T-helper 2 cell treated with Interferon-gamma antibody and Interleukin-4, amounts not matched to agents 5 μg/mL and 100 μg/mL, for 36 hours (primary cell): ENCODE results near the gene GUCA2A.
"Not testable (repeated sequence)": the region's sequence is repeated elsewhere in the genome, so short reads cannot be mapped to it uniquely, and the experiment has no call there.

Experiments used
- DNase-seq: peaks from one replicate; pipeline ENCODE4 v3.0.0; 2021; ENCODE audit warnings: low spot score
- H3K27ac Mint-ChIP-seq: one replicate; pipeline ENCODE4 v1.8.0; 2021; ENCODE audit warnings: mild to moderate bottlenecking, mixed read lengths
- H3K27me3 Mint-ChIP-seq: one replicate; pipeline ENCODE4 v1.8.0; 2021; ENCODE audit warnings: low read depth, mixed read lengths
- H3K36me3 Mint-ChIP-seq: one replicate; pipeline ENCODE4 v1.8.0; 2021; ENCODE audit warnings: low read depth, mixed read lengths
- H3K4me1 Mint-ChIP-seq: one replicate; pipeline ENCODE4 v1.8.0; 2021; ENCODE audit warnings: low read depth, mixed read lengths
- H3K4me3 Mint-ChIP-seq: one replicate; pipeline ENCODE4 v1.8.0; 2022; ENCODE audit warnings: mild to moderate bottlenecking, moderate library complexity, mixed read lengths
- H3K9me3 Mint-ChIP-seq: one replicate; pipeline ENCODE4 v1.8.0; 2021; ENCODE audit warnings: mixed read lengths

Gene GUCA2A

GRCh38 chr1:42164551-42165420 is at the start of gene GUCA2A:
TSS of gene GUCA2A (minus strand) at chr1:42164745. CDS start at chr1:42164712, 33 bp downstream.
- Mint-ChIP-seq H3K4me3 (no peak within 1 kb of the TSS), H3K36me3 (no peaks in the 10 kb centered on the region), H3K27me3 (peaks cover 4% of the 10 kb centered on the region), H3K9me3 (peaks cover 20% of the 10 kb centered on the region), H3K4me1 (no peaks in the 10 kb centered on the region), H3K27ac (no peak within 1 kb of the TSS)
- DNase-seq: no peak

GRCh38 chr1:42211224-42211623 is 46.7 kb upstream of the GUCA2A start:
- H3K36me3 Mint-ChIP-seq: peaks cover 52% of the 10 kb centered on the region
- no peak for DNase-seq
- H3K27ac Mint-ChIP-seq: no peak overlapping the region
- H3K27me3 Mint-ChIP-seq: no peaks in the 10 kb centered on the region
- no peak overlapping the region for H3K4me3 Mint-ChIP-seq
- H3K4me1 Mint-ChIP-seq: no peaks in the 10 kb centered on the region
- peaks cover 51% of the 10 kb centered on the region for H3K9me3 Mint-ChIP-seq

GRCh38 chr1:42210421-42211133 is 46.0 kb upstream of the GUCA2A start:
- peaks cover 55% of the 10 kb centered on the region for H3K36me3 Mint-ChIP-seq
- peaks cover 51% of the 10 kb centered on the region for H3K9me3 Mint-ChIP-seq
- H3K27ac Mint-ChIP-seq: no peak overlapping the region
- H3K4me1 Mint-ChIP-seq: peaks cover 2% of the 10 kb centered on the region
- no peak for DNase-seq
- H3K27me3 Mint-ChIP-seq: no peaks in the 10 kb centered on the region
- H3K4me3 Mint-ChIP-seq: no peak overlapping the region

GRCh38 chr1:42209526-42210251 is 45.1 kb upstream of the GUCA2A start:
- H3K4me1 Mint-ChIP-seq: peaks cover 2% of the 10 kb centered on the region
- no peak overlapping the region for H3K27ac Mint-ChIP-seq
- H3K36me3 Mint-ChIP-seq: peaks cover 54% of the 10 kb centered on the region

GRCh38 chr1:42206930-42207329 is 42.4 kb upstream of the GUCA2A start:
- H3K4me3 Mint-ChIP-seq, DNase-seq, H3K27ac Mint-ChIP-seq, H3K27me3 Mint-ChIP-seq, H3K4me1 Mint-ChIP-seq: not testable (repeated sequence)
- Mint-ChIP-seq H3K36me3 (peaks cover 54% of the 10 kb centered on the region), H3K9me3 (peaks cover 44% of the 10 kb centered on the region)

More at GRCh38 chr1:42209526-42210251, 45.1 kb upstream of the GUCA2A start:
- Mint-ChIP-seq H3K4me3 (no peak overlapping the region), H3K9me3 (peaks cover 44% of the 10 kb centered on the region), H3K27me3 (no peaks in the 10 kb centered on the region)
- DNase-seq: no peak

- H3K36me3 Mint-ChIP-seq: peaks cover 57% of the 10 kb centered on the region
- H3K4me3 Mint-ChIP-seq: no peak overlapping the region
- peaks cover 41% of the 10 kb centered on the region for H3K9me3 Mint-ChIP-seq
- no peak overlapping the region for H3K27ac Mint-ChIP-seq
- H3K27me3 Mint-ChIP-seq: no peaks in the 10 kb centered on the region
- no peak for DNase-seq
- peaks cover 2% of the 10 kb centered on the region for H3K4me1 Mint-ChIP-seq
Observed at GRCh38 chr1:42206164-42206563, 41.6 kb upstream of the GUCA2A start.

- no peak for DNase-seq
- Mint-ChIP-seq H3K9me3 (peaks cover 26% of the 10 kb centered on the region), H3K4me1 (peaks cover 2% of the 10 kb centered on the region), H3K36me3 (peaks cover 57% of the 10 kb centered on the region), H3K27ac (no peak overlapping the region), H3K4me3 (no peak overlapping the region), H3K27me3 (no peaks in the 10 kb centered on the region)
Observed at GRCh38 chr1:42201986-42202385, 37.4 kb upstream of the GUCA2A start.

GRCh38 chr1:42198251-42198650 is 33.7 kb upstream of the GUCA2A start:
- Mint-ChIP-seq H3K4me3 (no peak overlapping the region), H3K4me1 (no peaks in the 10 kb centered on the region), H3K36me3 (peaks cover 41% of the 10 kb centered on the region), H3K27me3 (no peaks in the 10 kb centered on the region), H3K9me3 (peaks cover 13% of the 10 kb centered on the region), H3K27ac (no peak overlapping the region)
- DNase-seq: no peak

- no peak for DNase-seq
- Mint-ChIP-seq H3K4me1 (no peaks in the 10 kb centered on the region), H3K27ac (no peak overlapping the region), H3K27me3 (no peaks in the 10 kb centered on the region), H3K9me3 (no peaks in the 10 kb centered on the region), H3K36me3 (peaks cover 28% of the 10 kb centered on the region), H3K4me3 (no peak overlapping the region)
Observed at GRCh38 chr1:42195841-42196240, 31.3 kb upstream of the GUCA2A start.

- no peaks in the 10 kb centered on the region for H3K4me1 Mint-ChIP-seq
- no peak for DNase-seq
- H3K4me3 Mint-ChIP-seq: no peak overlapping the region
- H3K27ac Mint-ChIP-seq: no peak overlapping the region
- H3K27me3 Mint-ChIP-seq: no peaks in the 10 kb centered on the region
- no peaks in the 10 kb centered on the region for H3K9me3 Mint-ChIP-seq
- peaks cover 28% of the 10 kb centered on the region for H3K36me3 Mint-ChIP-seq
Observed at GRCh38 chr1:42192106-42192505, 27.6 kb upstream of the GUCA2A start.

GRCh38 chr1:42191319-42191718 is 26.8 kb upstream of the GUCA2A start:
- H3K9me3 Mint-ChIP-seq: no peaks in the 10 kb centered on the region
- peaks cover 25% of the 10 kb centered on the region for H3K36me3 Mint-ChIP-seq
- H3K4me3 Mint-ChIP-seq: no peak overlapping the region
- no peak overlapping the region for H3K27ac Mint-ChIP-seq
- no peaks in the 10 kb centered on the region for H3K4me1 Mint-ChIP-seq
- no peak for DNase-seq
- no peaks in the 10 kb centered on the region for H3K27me3 Mint-ChIP-seq

GRCh38 chr1:42189931-42190853 is 25.6 kb upstream of the GUCA2A start:
- Mint-ChIP-seq H3K27ac (no peak overlapping the region), H3K4me3 (no peak overlapping the region), H3K36me3 (peaks cover 31% of the 10 kb centered on the region), H3K9me3 (no peaks in the 10 kb centered on the region), H3K4me1 (no peaks in the 10 kb centered on the region), H3K27me3 (no peaks in the 10 kb centered on the region)
- DNase-seq: no peak

- no peaks in the 10 kb centered on the region for H3K4me1 Mint-ChIP-seq
- no peaks in the 10 kb centered on the region for H3K9me3 Mint-ChIP-seq
- no peaks in the 10 kb centered on the region for H3K27me3 Mint-ChIP-seq
- no peak overlapping the region for H3K27ac Mint-ChIP-seq
- no peak for DNase-seq
- peaks cover 26% of the 10 kb centered on the region for H3K36me3 Mint-ChIP-seq
- no peak overlapping the region for H3K4me3 Mint-ChIP-seq
Observed at GRCh38 chr1:42186152-42186551, 21.6 kb upstream of the GUCA2A start.
